Heart left ventricle (tissue), 13 donors: ENCODE results near the gene TMEM8B.

Experiments
- POLR2A ChIP-seq, 2 donors: fragments of 450-650 bp; IDR thresholded peaks; one replicate each; pipeline ENCODE4 v1.6.1; 2017; ENCODE audit warnings: antibody characterized with exemption in 2 of 2, mild to moderate bottlenecking in 2 of 2, moderate library complexity in 2 of 2
- TF ChIP-seq, protein P1 (sequence below), 12 donors: fragments of 200-600 bp; sonication (generic) in 4 of 12; IDR thresholded peaks; one replicate each; pipeline versions ENCODE4 v1.5.0 to v1.8.0; 2018 to 2022; ENCODE audit warnings: antibody characterized with exemption in 12 of 12, mild to moderate bottlenecking in 5 of 12
- donor health status: ischemic (EF 13 %, LVEDD 7.1; RV severe dilation, severe dysfunction).
- donor health status: DM: no; HTN: yes; CAD: no.
- donor health status: DM: no; HTN: no; CAD: no.
- donor health status: ischemic (EF 25% LVEDD 6.9; RV normal size, moderate dysfunction).
- donor health status: ischemic (EF 25% LVEDD 5.7; RV mildly dilated, moderate dysfunction).
- donor health status: ischemic (EF 35%, LVEDD 5.7; RV mildly dilated, moderate dysfunction).
- donor health status: nonischemic (EF 11% LVEDD 7.7; RV severe dilation, severe dysfunction).
- donor health status: DM: yes; HTN: yes; CAD: no.
- donor health status: PGD.
- donor health status: ischemic (EF 29% LVEDD 5.4; RV normal size, mild dysfunction).
- donor health status: nonischemic (EF 23%, LVEDD 6.1; RV moderate dilation, normal function).

DNA sequence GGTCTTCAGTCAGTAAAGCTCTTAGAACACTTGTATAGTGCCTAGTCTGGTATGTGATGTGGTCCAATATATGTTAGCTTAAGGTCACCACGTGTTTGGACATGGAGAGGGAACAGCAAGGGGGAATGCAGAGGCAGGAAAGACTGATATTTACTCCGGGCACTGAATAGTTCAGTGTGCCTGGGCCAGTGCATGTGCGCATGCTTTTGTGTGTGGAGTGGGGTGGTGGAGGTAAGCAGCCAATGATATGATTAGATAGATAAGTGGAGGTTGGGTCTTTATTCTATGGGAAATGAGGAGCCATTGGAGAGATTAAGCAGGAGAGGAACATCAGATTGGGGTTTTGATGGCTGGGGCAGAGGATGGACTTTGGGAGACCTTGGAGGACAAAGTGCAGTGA is 27.2 kb downstream of the TMEM8B start:
- no peak for TF ChIP-seq POLR2A (IDR thresholded peaks at IDR 0.05)
- TF ChIP-seq, protein P1, sequence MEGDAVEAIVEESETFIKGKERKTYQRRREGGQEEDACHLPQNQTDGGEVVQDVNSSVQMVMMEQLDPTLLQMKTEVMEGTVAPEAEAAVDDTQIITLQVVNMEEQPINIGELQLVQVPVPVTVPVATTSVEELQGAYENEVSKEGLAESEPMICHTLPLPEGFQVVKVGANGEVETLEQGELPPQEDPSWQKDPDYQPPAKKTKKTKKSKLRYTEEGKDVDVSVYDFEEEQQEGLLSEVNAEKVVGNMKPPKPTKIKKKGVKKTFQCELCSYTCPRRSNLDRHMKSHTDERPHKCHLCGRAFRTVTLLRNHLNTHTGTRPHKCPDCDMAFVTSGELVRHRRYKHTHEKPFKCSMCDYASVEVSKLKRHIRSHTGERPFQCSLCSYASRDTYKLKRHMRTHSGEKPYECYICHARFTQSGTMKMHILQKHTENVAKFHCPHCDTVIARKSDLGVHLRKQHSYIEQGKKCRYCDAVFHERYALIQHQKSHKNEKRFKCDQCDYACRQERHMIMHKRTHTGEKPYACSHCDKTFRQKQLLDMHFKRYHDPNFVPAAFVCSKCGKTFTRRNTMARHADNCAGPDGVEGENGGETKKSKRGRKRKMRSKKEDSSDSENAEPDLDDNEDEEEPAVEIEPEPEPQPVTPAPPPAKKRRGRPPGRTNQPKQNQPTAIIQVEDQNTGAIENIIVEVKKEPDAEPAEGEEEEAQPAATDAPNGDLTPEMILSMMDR (IDR thresholded peaks at IDR 0.05) = no peak
